NT2/D1 (cell line): ENCODE measurements around the gene ADAMTS16.

Experiments
- SUZ12 ChIP-seq: IDR thresholded peaks from 2 replicates; pipeline ENCODE4 v1.6.1; 2011; ENCODE audit not compliant: insufficient read length, insufficient read depth; ENCODE audit errors: extremely low read depth
- YY1 ChIP-seq: IDR thresholded peaks from 2 replicates; pipeline ENCODE4 v1.6.1; 2011; ENCODE audit not compliant: insufficient read length, insufficient read depth
- ZNF274 ChIP-seq: IDR thresholded peaks from 2 replicates; pipeline ENCODE4 v1.6.1; 2011; ENCODE audit warnings: mild to moderate bottlenecking, low read depth, low read length

DNA sequence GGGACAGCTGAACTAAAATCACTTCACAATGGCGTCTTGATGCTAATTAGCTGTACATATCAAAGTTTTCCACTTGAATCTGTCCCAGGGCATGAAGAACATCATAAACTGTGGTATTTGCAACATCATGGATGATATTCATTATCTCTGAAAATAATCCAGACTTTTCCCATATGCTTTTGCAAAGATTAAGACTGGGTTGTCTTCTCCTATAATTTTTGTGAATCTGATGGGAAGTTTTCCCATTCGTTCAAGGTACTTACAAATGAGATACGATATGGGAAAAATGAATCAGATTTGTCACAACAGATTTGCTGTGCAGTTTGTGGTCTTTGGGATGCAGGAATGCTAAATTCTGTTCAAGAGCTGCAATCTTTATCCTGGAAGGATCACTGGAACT, 17.4 kb upstream of the ADAMTS16 start:
- TF ChIP-seq YY1 (no peak), SUZ12 (no peak), ZNF274 (no peak)
